Measurements from ENCODE around the gene UGT2A1. TPM values are rescaled to one million over a fixed set of nuclear protein-coding genes. Genes with fewer than 3 reads are reported as not detected.

Gene UGT2A1
- total RNA-seq, 1 experiment from 2014 or later: not detected

DNA sequence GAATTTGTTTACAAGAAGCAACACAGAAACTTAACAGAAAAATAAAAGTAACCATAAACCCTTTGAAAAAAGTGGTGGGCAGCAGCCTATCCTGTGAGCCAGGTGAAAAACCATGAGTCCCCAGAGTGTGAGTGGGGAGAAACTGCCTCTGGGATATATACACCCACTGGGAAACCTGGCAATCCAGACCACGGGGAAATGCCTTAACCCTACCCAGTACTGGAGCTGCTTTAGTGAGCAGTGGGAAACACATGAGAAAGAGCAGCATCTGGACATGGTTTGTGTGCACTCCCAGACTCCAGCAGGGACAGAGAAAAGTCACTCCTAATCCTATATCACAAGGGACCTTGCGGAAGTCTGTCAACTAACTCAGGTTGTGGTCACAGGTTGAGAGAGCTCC is 53.0 kb downstream of the UGT2A1 start:
- no peaks in the 10 kb centered on the region for H3K9me3 ChIP-seq (ENCODE audit: control insufficient read depth in 1 of 2, insufficient read depth in 1 of 2, low read depth in 1 of 2, low read length in 2 of 2)
- H3K4me1 ChIP-seq (ENCODE audit: control insufficient read depth in 1 of 2, insufficient read depth in 2 of 2, low read length in 2 of 2): no peaks in the 10 kb centered on the region
- no TSS peak for BruUV-seq (replicated peaks)
- no peak overlapping the region for H3K4me2 ChIP-seq (ENCODE audit: low read length)
- no peak overlapping the region for H3K4me3 ChIP-seq (replicated peaks in 1 of 2; ENCODE audit: low read depth in 1 of 2, low read length in 2 of 2)
- no peak overlapping the region for H3K9ac ChIP-seq (ENCODE audit: low read length)
- H3K79me2 ChIP-seq (ENCODE audit: insufficient read depth, low read length): no peaks in the 10 kb centered on the region
- TF ChIP-seq ZNF274 (IDR thresholded peaks at IDR 0.05; ENCODE audit: low read depth, low read length) (no peak), ATF3 (IDR thresholded peaks at IDR 0.05) (no peak), EZH2phosphoT487 (IDR thresholded peaks at IDR 0.05; ENCODE audit: borderline replicate concordance) (no peak), SIN3A (IDR thresholded peaks at IDR 0.05; ENCODE audit: low read depth) (no peak)
- no peaks in the 10 kb centered on the region for H4K20me1 ChIP-seq (ENCODE audit: insufficient read depth)
- ChIA-PET POLR2A (no interaction called here), CTCF (no interaction called here), RAD21 (ENCODE audit: low non-redundant PET in 1 of 2, low total read pairs in 2 of 2, uncharacterized antibody in 2 of 2, unreplicated experiment in 2 of 2) (no interaction called here)
- DNase-seq (ENCODE audit: low read depth, low spot score): no peak
- H3K27ac ChIP-seq (ENCODE audit: low read depth, low read length): no peak overlapping the region
- no peaks in the 10 kb centered on the region for H3K9me2 ChIP-seq (ENCODE audit: insufficient read depth)
- no peaks in the 10 kb centered on the region for H3K36me3 ChIP-seq (ENCODE audit: control insufficient read depth in 1 of 2, insufficient read depth in 2 of 2, low read length in 2 of 2)
- intact Hi-C loops (cut with micrococcal nuclease): no loop called here
- no peak overlapping the region for H2AFZ ChIP-seq (ENCODE audit: low read depth, low read length, poor library complexity, severe bottlenecking)
- no peak for ATAC-seq
- no peaks in the 10 kb centered on the region for H3K27me3 ChIP-seq (ENCODE audit: insufficient read depth, low read length)

DNA sequence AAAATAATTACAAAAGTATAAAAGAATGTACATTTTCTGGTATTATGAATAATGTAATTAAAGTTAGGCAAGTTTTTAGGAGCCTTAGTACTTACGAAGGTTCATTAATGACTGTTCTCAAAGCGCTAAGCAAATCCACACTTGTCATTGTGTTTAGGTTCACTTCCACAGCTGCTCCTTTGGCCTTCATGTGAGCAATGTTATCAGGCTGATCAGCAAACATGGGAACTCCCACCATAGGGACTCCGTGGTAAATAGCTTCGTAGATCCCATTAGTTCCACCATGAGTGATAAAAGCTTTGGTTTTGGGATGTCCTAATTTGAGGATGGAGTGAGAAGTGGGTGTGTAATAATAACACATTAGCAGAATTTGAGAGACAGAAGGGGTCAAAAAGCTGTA is 58.7 kb downstream of the UGT2A1 start:
- H2AFZ ChIP-seq (ENCODE audit: low read depth, low read length, poor library complexity, severe bottlenecking): no peak overlapping the region
- no peaks in the 10 kb centered on the region for H3K4me1 ChIP-seq (ENCODE audit: control insufficient read depth in 1 of 2, insufficient read depth in 2 of 2, low read length in 2 of 2)
- RAD21 ChIA-PET (ENCODE audit: low non-redundant PET in 1 of 2, low total read pairs in 2 of 2, uncharacterized antibody in 2 of 2, unreplicated experiment in 2 of 2): no interaction called here
- POLR2A ChIA-PET: no interaction called here
- ATAC-seq: no peak
- no peaks in the 10 kb centered on the region for H3K9me2 ChIP-seq (ENCODE audit: insufficient read depth)
- H3K4me3 ChIP-seq (replicated peaks in 1 of 2; ENCODE audit: low read depth in 1 of 2, low read length in 2 of 2): no peak overlapping the region
- intact Hi-C loops (cut with micrococcal nuclease): no loop called here
- H3K79me2 ChIP-seq (ENCODE audit: insufficient read depth, low read length): no peaks in the 10 kb centered on the region
- H3K4me2 ChIP-seq (ENCODE audit: low read length): no peak overlapping the region
- no peaks in the 10 kb centered on the region for H4K20me1 ChIP-seq (ENCODE audit: insufficient read depth)
- BruUV-seq (replicated peaks): no TSS peak
- H3K27me3 ChIP-seq (ENCODE audit: insufficient read depth, low read length): no peaks in the 10 kb centered on the region
- no peak overlapping the region for H3K9ac ChIP-seq (ENCODE audit: low read length)
- no peaks in the 10 kb centered on the region for H3K9me3 ChIP-seq (ENCODE audit: control insufficient read depth in 1 of 2, insufficient read depth in 1 of 2, low read depth in 1 of 2, low read length in 2 of 2)
- no peak overlapping the region for H3K27ac ChIP-seq (ENCODE audit: low read depth, low read length)
- no peak for DNase-seq (ENCODE audit: low read depth, low spot score)
- H3K36me3 ChIP-seq (ENCODE audit: control insufficient read depth in 1 of 2, insufficient read depth in 2 of 2, low read length in 2 of 2): no peaks in the 10 kb centered on the region
- CTCF ChIA-PET: no interaction called here
- no peak for TF ChIP-seq RAD21 (IDR thresholded peaks at IDR 0.05; ENCODE audit: low read depth)
- TF ChIP-seq POLR2AphosphoS5 (IDR thresholded peaks at IDR 0.05; ENCODE audit: low read depth, low read length): no peak
- TF ChIP-seq ZNF274 (IDR thresholded peaks at IDR 0.05; ENCODE audit: low read depth, low read length): no peak
- no peak for TF ChIP-seq YY1 (IDR thresholded peaks at IDR 0.05; ENCODE audit: extremely low read depth, insufficient replicate concordance, low read depth, low read length)
- no peak for TF ChIP-seq ELF1 (IDR thresholded peaks at IDR 0.05; ENCODE audit: borderline replicate concordance, low read depth)
- TF ChIP-seq, protein P1, sequence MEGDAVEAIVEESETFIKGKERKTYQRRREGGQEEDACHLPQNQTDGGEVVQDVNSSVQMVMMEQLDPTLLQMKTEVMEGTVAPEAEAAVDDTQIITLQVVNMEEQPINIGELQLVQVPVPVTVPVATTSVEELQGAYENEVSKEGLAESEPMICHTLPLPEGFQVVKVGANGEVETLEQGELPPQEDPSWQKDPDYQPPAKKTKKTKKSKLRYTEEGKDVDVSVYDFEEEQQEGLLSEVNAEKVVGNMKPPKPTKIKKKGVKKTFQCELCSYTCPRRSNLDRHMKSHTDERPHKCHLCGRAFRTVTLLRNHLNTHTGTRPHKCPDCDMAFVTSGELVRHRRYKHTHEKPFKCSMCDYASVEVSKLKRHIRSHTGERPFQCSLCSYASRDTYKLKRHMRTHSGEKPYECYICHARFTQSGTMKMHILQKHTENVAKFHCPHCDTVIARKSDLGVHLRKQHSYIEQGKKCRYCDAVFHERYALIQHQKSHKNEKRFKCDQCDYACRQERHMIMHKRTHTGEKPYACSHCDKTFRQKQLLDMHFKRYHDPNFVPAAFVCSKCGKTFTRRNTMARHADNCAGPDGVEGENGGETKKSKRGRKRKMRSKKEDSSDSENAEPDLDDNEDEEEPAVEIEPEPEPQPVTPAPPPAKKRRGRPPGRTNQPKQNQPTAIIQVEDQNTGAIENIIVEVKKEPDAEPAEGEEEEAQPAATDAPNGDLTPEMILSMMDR (IDR thresholded peaks at IDR 0.05 in 2 of 3, conservative IDR thresholded peaks at IDR 0.05 in 1 of 3; ENCODE audit: borderline replicate concordance in 1 of 3, insufficient read depth in 1 of 3, low read depth in 2 of 3, low read length in 2 of 3): no peak
- no peak for TF ChIP-seq REST (IDR thresholded peaks at IDR 0.05; ENCODE audit: low read depth)
- no peak for TF ChIP-seq EZH2 (IDR thresholded peaks at IDR 0.05)
- TF ChIP-seq EGR1 (IDR thresholded peaks at IDR 0.05; ENCODE audit: low read depth): no peak
- no peak for TF ChIP-seq ATF3 (IDR thresholded peaks at IDR 0.05)
- TF ChIP-seq FOSL1 (IDR thresholded peaks at IDR 0.05; ENCODE audit: low read depth): no peak

Data from HCT116 (cell line).